AG20443 (cell line): ENCODE measurements around the gene FAM210B.
"Not testable (repeated sequence)": the region's sequence is repeated elsewhere in the genome, so short reads cannot be mapped to it uniquely, and the experiment has no call there.

ENCODE experiments used
- DNase-seq: peaks from one replicate; pipeline ENCODE4 v3.0.0; 2012; ENCODE audit warnings: low spot score, mixed read lengths

The FAM210B gene

DNA sequence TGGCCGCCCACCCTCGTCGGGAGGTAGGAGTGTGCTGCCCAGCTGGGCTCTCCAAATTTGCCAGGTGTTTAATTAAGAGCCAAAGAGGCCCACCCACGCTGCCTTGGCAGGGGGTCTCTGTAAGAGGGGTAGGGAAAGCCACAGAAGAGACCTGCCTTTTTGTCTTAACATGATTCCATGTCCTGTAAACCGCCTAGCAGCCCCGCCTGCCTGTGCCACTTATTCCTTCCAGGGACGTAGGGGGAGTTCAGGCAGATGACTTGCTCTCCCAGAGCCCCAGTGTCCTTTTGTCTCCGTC is 2.1 kb downstream of the FAM210B start:
- no peak for DNase-seq

DNA sequence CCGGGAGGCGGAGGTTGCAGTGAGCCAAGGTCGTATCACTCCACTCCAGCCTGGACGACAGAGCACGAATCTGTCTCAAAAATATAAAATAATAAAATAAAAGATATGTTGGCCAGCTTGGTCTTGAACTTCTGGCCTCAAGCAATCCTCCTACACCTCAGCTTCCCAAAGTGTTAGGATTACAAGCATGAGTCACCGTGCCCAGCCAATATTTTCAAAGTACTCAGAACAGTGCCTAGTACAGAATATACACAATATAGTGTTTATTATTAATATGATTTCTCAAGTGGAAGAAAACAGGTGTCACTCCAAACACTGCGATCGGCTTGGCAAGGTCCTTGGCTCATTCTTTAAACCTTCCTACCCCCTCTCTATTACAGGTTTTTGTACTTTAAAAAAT is 3.1 kb downstream of the FAM210B start:
- no peak for DNase-seq

DNA sequence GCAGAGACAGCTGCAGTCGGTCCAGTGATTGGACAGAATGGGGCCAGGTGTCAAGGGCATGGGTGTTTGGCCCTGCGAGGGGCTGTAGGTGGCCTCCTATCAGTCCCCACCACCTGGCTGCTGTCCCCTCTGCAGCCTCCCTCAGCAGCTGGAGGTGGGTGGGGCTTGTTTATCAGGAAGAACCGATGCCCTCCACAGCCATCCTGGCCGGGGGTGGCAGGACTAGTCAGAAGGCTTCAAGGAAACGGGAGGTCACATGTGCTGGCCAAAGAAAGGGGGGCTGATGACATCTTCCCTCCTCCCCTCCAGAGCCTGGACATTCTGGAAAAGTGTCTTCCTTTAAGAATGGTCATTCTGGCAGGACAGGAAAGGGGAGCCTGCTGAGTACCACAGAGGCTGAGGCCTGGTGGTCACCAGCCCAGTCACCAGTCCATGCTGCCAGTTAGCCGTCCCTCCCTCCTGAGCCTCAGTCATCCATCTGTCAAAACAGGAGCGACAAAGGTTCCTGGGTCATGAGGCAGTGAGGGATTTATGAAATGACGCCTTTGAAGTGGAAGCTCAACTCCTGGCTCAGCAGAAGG is 4.1 kb downstream of the FAM210B start:
- no peak for DNase-seq

DNA sequence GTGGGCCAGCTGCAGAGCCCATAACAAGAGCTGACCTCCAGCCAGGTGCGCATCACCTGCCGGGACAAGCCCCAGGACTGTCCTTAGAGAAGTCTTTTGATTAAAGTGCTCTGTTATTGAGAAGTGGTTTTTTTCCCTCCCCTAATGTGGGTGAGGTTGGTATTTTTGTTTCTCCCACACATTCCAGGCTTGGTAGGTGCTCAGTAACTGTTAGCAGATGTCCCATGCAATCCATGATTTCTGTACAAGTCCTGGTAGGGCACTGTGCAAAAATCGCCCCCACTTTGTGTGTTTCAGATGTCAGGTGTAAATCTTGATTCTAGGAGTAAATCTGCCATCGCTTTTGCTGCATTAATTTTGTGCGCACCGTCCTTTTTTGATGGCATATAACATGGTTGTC is 4.7 kb downstream of the FAM210B start:
- DNase-seq: no peak

DNA sequence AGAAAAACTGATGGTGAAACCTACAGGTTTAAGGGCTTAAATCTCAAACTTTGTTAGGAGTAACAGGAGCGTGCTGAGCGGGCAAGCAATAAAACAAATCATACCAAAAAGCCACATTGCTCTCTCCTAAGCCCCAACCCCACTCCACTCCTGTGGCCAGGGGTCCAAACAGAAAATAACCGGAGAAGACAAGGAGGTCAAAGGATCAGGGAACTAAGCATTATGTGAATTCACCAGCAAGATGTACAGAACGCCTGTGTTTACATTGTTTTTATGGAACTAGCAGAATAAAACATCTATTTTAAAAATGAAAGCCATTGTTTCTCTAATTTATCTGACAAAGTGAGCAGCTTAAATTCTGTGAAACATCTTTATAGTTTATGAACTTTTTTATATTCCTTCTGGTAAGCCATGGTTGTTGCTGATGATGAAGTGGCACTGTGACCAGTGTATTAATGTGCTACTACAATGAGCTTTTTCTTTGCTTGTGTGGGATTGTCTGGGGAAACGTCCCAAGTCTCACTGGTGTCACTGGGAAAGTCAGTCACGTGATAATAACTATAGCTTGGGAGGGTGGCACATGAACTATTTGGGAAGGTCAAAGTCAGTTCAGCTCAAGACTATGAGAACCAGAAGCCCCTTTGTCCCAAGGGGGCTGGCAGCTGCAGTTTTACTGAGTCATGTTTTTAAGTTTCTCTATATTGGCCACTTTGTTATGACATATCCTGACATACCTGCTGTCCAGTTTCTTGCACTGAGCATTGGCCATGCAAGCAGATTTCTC is 9.8 kb downstream of the FAM210B start:
- no peak for DNase-seq

DNA sequence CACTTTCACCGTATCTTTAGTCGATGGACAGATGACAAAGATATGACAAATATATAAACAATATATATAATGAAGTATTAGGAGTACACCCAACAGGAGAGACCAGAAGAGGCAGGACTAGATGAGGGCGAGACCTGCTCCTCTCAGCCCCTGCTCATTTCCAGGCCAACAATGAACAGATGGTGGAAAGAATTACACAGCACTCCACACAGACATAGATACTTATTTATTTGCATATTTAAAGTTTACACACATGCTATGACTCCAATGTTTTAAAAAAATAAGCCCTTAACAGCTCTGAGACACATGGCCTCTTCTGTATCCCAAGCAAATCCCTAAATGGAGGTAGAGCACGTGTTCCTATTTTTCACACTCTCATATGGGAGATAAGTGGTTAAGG is 10.4 kb downstream of the FAM210B start:
- DNase-seq: no peak

GRCh38 chr20:56371977-56372376 is 13.2 kb downstream of the FAM210B start:
- no peak for DNase-seq

GRCh38 chr20:56372850-56373249 is 14.1 kb downstream of the FAM210B start:
- DNase-seq: no peak

GRCh38 chr20:56373942-56374341 is 15.2 kb downstream of the FAM210B start:
- DNase-seq: peak; percentile 85

- no peak for DNase-seq
Measured at GRCh38 chr20:56376331-56376730, 17.6 kb downstream of the FAM210B start.

DNA sequence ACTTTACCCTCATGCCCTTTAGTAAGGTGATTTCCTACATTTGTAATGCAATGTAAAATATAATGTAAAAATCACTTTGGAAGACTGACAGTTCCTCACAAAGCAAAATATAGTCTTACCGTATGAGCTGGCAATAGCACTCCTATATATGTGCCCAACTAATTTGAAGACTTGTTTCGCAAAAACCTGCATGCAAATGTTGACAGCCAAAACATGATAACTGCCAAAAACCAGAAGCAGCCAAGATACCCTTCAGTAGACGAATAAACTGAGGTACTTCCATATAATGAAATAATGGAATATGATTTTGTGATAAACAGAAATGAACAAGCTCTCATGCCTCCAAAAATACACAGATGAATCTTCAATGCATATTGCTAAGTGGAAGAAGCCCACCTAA is 19.6 kb downstream of the FAM210B start:
- DNase-seq: no peak

- no peak for DNase-seq
Measured at GRCh38 chr20:56380375-56380774, 21.6 kb downstream of the FAM210B start.

DNA sequence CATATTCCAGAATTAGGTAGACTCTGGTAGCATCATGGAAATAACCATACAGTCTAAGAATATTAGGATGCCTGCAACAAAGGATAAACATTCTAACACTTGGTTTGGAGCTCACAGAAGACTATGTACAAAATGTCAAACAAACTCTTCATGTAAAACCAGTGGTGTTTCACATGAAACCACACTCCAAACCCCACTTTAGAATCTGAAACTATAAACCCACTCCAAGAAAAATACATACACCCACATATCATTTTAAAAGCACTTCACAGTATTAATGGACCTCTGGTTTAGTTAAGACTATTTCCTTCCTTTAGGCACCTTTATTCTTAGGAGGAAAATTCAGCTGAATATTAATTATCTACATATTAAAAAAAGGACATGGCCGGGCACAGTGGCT is 22.7 kb downstream of the FAM210B start:
- no peak for DNase-seq

DNA sequence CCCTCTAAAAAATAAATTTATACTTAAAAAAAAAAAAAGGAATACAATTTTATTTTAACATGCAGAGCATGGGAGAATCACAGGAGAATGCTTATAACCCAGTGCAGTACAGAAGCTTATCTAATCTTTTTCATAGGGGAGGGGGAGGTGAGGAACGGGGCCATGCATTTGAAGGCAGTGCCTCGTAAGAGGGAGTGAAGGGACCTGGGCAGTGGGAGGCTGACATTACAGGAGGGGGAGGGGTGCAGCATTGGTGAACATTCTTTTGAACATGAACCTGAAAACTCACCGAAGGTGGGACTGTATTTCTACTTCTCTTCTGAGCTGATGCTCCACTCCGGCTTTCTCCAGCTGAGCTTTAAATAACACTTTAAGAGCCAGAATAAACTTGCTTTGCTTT is 23.9 kb downstream of the FAM210B start:
- DNase-seq: no peak

DNA sequence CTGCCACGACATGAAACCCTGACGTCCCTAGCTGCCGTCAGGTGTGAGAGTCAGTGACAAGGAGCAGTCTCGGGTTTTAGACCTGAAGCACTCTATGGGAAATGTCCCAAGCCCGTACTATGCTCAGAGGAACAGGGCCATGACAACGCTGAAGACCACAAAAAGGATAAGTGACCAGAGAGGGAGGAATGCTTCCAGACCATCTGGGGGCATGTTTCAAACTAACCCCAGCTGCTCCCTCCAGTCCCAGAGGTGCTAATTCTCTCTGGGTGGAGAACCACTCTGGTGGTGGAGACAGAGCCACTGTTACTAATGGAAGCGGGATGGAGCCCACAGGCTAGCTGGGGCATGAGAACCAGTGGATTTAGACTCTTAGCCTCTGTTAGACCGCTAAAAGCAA is 24.6 kb downstream of the FAM210B start:
- no peak for DNase-seq

- DNase-seq: no peak
Measured at GRCh38 chr20:56385130-56385529, 26.4 kb downstream of the FAM210B start.

GRCh38 chr20:56386219-56386618 is 27.4 kb downstream of the FAM210B start:
- no peak for DNase-seq

DNA sequence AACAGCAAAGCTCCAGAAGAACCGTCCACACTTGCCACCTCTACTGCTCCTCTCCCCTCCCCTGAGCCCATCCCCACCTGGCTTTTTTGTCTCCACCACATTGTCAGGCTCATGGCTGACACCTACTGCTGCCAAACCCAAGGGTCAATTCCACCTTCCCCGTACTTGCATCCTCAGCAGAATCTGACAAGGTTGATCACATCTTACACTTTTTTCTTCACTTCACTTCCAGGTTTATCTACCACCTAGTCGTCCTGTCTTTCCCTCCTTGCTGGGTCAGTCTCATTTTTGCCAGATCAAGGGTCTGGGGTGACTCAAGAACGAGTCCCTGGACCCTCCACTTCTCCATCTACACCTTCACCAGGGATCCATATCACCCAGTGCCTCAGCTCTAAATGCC is 30.1 kb downstream of the FAM210B start:
- no peak for DNase-seq

DNA sequence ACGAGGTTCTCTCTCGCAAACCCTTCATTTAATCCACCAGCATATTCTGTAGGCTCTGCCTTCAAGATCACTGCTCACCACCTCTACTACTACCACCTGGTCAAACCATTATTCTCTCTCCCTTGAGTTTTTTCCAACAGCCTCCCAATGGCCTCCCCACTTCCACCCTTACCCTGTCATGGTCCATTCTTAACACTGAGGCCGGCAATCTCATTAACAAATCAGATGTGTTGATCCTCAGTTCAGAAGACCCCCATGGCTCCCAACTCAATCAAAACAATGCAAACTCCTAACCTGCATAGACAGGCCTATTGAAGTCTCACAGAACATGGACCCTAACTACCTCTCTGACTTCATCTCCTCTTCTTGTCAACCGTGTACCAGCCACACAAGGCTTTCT is 31.0 kb downstream of the FAM210B start:
- DNase-seq: no peak

DNA sequence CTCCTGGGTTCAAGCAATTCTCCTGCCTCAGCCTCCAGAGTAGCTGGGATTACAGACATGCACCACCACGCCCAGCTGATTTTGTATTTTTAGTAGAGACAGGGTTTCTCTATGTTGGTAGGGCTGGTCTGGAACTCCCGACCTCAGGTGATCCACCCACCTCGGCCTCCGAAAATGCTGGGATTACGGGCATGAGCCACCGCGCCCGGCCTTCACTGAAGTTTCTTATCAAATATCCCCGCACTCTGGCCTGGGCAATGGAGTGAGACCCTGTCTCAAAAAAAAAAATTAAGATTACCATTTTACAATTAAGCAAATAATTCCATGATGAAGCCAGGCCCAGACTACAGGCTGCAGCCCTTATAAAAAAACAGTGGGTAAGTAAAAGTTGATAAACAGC is 31.6 kb downstream of the FAM210B start:
- not testable (repeated sequence) for DNase-seq

- no peak for DNase-seq
Measured at GRCh38 chr20:56391037-56391436, 32.3 kb downstream of the FAM210B start.

DNA sequence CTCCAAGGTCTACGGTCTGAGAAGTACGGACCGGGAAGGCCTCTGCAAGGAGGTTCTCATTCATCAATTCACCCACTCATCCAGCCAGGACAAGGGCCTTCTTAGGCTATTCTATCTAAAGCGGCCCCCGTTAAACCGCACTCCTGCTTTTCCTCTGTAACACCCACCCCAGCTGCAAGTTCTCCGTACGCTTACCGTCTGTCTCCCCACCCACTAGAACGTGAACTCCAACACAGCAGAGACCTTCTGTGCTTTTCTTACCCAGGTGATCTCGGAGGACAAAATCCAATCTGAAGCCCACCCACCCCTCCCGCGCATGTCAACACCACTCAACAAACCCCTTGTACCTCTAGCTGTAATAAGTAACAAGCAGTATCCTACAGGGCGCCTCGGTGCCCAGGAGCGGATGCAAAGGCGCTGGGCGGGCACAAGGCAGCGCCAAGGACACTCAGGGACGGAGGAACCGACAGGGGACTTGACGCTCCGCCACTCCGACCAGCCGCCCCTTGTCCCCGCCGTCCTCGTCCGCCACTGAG is 32.9 kb downstream of the FAM210B start:
- no peak for DNase-seq

DNA sequence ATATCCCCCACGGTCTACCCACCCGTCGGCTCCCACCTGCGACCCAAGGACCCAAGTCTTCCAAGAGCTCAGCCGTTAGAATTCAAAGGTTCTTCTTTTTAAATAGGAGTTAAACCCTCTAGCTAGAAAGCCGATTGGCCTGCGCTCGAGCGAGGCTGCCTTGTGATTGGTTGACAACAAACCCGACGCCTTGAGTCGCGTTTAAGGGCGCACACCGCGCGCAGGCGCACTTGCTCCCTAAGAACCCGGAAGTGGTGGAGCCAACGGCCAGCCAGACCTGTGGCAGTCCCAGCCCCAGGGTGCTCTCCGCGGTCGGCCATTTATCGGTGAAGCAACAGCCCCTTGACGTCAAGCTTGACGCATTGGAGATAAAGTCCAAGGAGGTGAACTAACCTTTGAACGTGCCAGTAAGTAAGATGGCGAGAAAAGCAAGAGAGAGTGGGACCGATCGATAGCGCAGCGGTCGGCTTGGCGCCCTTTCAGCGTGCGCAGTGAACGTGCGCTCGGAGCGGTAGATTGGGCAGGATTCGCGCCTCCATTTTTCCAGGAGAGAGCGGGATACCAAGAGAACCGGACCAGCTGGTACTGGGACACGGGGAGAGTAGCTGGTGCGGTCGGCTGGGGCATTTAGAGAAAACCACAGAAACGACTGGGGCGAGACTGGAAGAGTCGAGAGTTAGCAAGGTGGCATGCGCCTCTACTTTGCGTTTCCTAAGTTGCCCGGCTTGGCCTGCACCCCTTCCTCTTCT is 33.5 kb downstream of the FAM210B start, which contains the start of the genes AURKA and CSTF1:
Gene AURKA, minus strand, starts transcription at position 84 of the 749 bp plus-strand sequence. CDS start 4,018 bp downstream, outside the sequence.
Gene CSTF1, plus strand, starts transcription at position 514 of the 749 bp plus-strand sequence. CDS start 2,908 bp downstream, outside the sequence.
- DNase-seq: peak; percentile 100
